Kidney (tissue), 22 donors: ENCODE data around the gene ZSCAN20. TPM values are rescaled to one million over a fixed set of nuclear protein-coding genes. Genes with fewer than 3 reads are reported as not detected.

Experiments used
- DNase-seq, 5 donors: peaks; one replicate each; pipeline ENCODE4 v3.0.0-alpha.2; 2013 to 2020
- FAIRE-seq: peaks from 2 replicates; lab custom pipeline; 2012; peaks lifted over from hg19 to GRCh38; lab: Jason Lieb, UNC
- H3K27ac ChIP-seq, 2 donors: one replicate each; pipeline ENCODE4 v1.7.0; 2013; ENCODE audit warnings: low read depth in 2 of 2, low read length in 2 of 2, inconsistent platforms in 1 of 2
- H3K27me3 ChIP-seq: one replicate; pipeline ENCODE4 v1.7.1; 2013; ENCODE audit warnings: low read length, inconsistent platforms; ENCODE audit not compliant: control insufficient read depth, insufficient read depth
- H3K36me3 ChIP-seq, 3 donors: one replicate each; pipeline versions ENCODE4 v1.7.0 to v1.7.1; 2013; ENCODE audit warnings: low read length in 3 of 3, control low read depth in 1 of 3, inconsistent platforms in 1 of 3; ENCODE audit not compliant: insufficient read depth in 3 of 3, control insufficient read depth in 2 of 3
- H3K4me1 ChIP-seq, 3 donors: one replicate each; pipeline versions ENCODE4 v1.7.0 to v1.7.1; 2013; ENCODE audit warnings: low read length in 3 of 3, inconsistent platforms in 1 of 3, low read depth in 1 of 3; ENCODE audit not compliant: control insufficient read depth in 2 of 3, insufficient read depth in 2 of 3
- H3K4me3 ChIP-seq, 3 donors: one replicate each; pipeline versions ENCODE4 v1.7.0 to v1.8.1; 2013; ENCODE audit warnings: low read length in 3 of 3, control low read depth in 1 of 3, inconsistent platforms in 1 of 3
- H3K9ac ChIP-seq, 3 donors: one replicate each; pipeline versions ENCODE4 v1.7.0 to v1.7.1; 2013; ENCODE audit warnings: low read length in 3 of 3, control low read depth in 1 of 3, inconsistent platforms in 1 of 3
- H3K9me3 ChIP-seq, 3 donors: one replicate each; pipeline versions ENCODE4 v1.7.0 to v1.7.1; 2013; ENCODE audit warnings: low read length in 3 of 3, control low read depth in 1 of 3, inconsistent platforms in 1 of 3; ENCODE audit not compliant: control insufficient read depth in 2 of 3, insufficient read depth in 1 of 3
- intact Hi-C: fragments of 100-400 bp; cut with DNase I; formaldehyde crosslinking; loops from one replicate; pipeline ENCODE4 v1.11.1; 2022
- long read RNA-seq, 10 donors: library from polyadenylated mRNA in 1 of 10; unstranded in 1 of 10; transcript quantifications; one replicate each; pipeline ENCODE4 v2.0.0 and lab custom pipeline, GENCODE V29; 2021 to 2026
- polyA plus RNA-seq: library from polyadenylated mRNA; stranded (reverse); fragments of 350-450 nt; fragmentation: Illumina TruSeq; extraction: RNeasy Lipid Tissue Mini Kit (QIAGEN cat#74804); gene quantifications from one replicate; pipeline ENCODE4 v1.2.3, GENCODE V29; 2014; ENCODE audit warnings: low read depth, low replicate concordance; ENCODE audit not compliant: insufficient read depth
- total RNA-seq: library from RNA; stranded (reverse); fragmentation: NEBNext Ultra II Directional; extraction: Animal tissue kit (Norgen Biotek cat#: 25700); gene quantifications from one replicate; pipeline ENCODE4 v1.2.1, GENCODE V29; 2021
- TF ChIP-seq, protein P1 (sequence below): IDR thresholded peaks from 3 replicates; pipeline ENCODE4 v1.5.1; 2012; ENCODE audit warnings: mild to moderate bottlenecking, moderate library complexity, borderline replicate concordance; ENCODE audit not compliant: insufficient read depth; ENCODE audit errors: extremely low read depth
- donor health status: control.
- donor health status: control.
- donor health status: control.
- donor health status: control.
- donor health status: control.
- donor health status: DM: yes; HTN: yes; CAD: no.
- donor health status: Normal renal cell carcinoma (clear cell type).

ZSCAN20 gene
- total RNA-seq (6.3 TPM), polyA plus RNA-seq (0.99 TPM)
- long read RNA-seq, donor 1, result 0 reads
- long read RNA-seq, donor 2, result 0 reads
- long read RNA-seq, donor 3, result 0 reads
- long read RNA-seq, donor 4, result 0 reads
- long read RNA-seq, donor 5, result 0 reads
- long read RNA-seq, donor 6, result 0 reads
- long read RNA-seq, donor 7, partial matches to known transcripts, result 0 of 2 reads
- long read RNA-seq, donor 7, other reads (novel, unspliced or antisense), result 2 of 2 reads
- long read RNA-seq, donor 8, result 0 reads
- long read RNA-seq, donor 9, result 0 reads
- long read RNA-seq, donor 10, result 0 reads

DNA sequence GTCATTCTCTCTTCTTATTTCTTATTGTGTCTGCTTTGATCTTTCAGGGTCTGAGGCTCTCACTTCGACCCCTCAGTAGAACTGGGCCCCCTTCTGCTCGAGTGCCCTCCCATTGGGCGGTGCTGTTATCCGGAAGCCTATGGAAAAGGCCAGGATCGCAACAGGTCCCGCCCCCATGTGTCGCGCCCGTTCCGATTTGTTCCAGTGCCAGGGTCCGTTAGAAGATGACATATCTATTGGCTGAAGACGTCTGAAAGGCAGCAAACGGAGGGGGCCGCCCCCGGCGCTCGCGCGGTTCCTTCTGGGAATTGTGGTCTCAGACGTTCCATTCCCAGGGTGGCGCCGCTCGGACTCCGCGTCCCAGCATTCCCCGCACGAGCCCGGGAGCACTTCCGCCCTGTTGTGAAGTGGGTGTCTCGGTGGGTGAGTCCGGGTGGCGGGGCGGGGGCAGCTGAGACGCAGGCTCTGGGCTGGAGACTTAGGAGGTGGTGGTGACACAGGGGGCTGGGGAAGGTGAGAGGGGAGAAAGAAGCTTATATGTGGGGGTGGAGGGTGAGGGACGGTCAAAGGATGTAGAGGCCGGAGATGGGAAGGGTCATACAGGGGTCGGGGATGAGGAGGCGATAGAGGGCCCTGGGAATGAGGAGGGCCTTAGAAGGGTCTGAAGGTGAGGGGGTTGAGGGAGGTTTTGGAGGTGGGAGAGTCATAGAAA, at the start of gene ZSCAN20:
Gene ZSCAN20, plus strand, starts transcription at position 377 of the 712 bp plus-strand sequence. CDS start 6,644 bp downstream, outside the sequence.
- Histone ChIP-seq H3K27ac (peak within 1 kb of the TSS in 1 of 2 donors; percentile 20), H3K36me3 (no peaks in the 10 kb centered on the region), H3K4me1 (peaks cover 3 to 11% (median 7%) of the 10 kb centered on the region in 3 donors), H3K9ac (peak within 1 kb of the TSS; percentile 46 to 74 (median 70)), H3K4me3 (peak within 1 kb of the TSS; percentile 71 to 79 (median 76)), H3K27me3 (no peaks in the 10 kb centered on the region), H3K9me3 (no peaks in the 10 kb centered on the region)
- intact Hi-C loops, result no loop called here
- TF ChIP-seq, protein P1, sequence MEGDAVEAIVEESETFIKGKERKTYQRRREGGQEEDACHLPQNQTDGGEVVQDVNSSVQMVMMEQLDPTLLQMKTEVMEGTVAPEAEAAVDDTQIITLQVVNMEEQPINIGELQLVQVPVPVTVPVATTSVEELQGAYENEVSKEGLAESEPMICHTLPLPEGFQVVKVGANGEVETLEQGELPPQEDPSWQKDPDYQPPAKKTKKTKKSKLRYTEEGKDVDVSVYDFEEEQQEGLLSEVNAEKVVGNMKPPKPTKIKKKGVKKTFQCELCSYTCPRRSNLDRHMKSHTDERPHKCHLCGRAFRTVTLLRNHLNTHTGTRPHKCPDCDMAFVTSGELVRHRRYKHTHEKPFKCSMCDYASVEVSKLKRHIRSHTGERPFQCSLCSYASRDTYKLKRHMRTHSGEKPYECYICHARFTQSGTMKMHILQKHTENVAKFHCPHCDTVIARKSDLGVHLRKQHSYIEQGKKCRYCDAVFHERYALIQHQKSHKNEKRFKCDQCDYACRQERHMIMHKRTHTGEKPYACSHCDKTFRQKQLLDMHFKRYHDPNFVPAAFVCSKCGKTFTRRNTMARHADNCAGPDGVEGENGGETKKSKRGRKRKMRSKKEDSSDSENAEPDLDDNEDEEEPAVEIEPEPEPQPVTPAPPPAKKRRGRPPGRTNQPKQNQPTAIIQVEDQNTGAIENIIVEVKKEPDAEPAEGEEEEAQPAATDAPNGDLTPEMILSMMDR, result no peak
- peak; percentile 90 for FAIRE-seq
- DNase-seq, result peak; percentile 98 to 99 (median 99)

DNA sequence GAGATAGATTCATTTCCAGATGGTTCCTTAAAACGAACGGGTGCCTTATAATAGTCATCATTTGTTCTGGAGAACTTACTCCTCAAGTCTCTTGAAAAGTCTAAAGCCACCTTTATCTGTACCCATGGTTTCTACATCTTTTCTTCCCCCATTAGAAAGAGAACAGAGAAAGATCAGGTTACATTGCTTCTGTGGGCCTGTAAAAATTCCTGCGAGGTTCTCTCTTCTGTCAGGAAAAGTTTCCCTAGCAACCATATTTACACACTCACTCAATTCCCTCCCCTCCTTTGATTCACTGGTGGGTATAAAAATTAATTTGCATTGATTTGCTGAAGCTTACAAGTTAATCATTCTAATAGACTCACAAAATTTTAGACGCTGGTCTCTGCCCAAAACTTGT, 48.2 kb upstream of the ZSCAN20 start:
- H3K36me3 ChIP-seq, result no peaks in the 10 kb centered on the region
- TF ChIP-seq, protein P1, result no peak
- peaks cover 0 to 5% (median 0%) of the 10 kb centered on the region in 3 donors for H3K4me1 ChIP-seq
- FAIRE-seq (no peak), DNase-seq (peak in 2 of 5 donors; percentile 57 to 64)
- no peaks in the 10 kb centered on the region for H3K9me3 ChIP-seq
- no peak overlapping the region for H3K27ac ChIP-seq
- H3K4me3 ChIP-seq, result no peak overlapping the region
- intact Hi-C loops, result no loop called here
- H3K9ac ChIP-seq, result no peak overlapping the region
- H3K27me3 ChIP-seq, result no peaks in the 10 kb centered on the region

DNA sequence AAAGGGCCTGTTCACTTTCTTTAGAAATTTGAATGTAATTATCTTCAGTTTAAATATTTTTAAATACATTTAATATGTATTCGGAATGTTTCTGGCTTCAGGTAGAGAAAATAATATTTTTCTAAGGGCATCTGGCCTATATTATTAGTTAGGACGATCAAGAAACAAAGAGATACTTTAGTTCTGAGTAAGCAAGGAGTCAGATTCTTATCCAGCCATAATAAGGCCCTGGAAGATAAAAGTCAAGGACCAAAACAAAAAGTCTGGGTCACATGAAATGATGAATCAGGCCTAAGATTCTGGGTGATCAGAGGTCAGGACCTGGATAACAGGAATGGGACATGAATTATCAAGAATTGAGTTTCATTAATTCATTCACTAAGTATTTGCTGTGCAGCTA, 47.8 kb upstream of the ZSCAN20 start:
- H3K9me3 ChIP-seq, result no peaks in the 10 kb centered on the region
- peaks cover 0 to 8% (median 0%) of the 10 kb centered on the region in 3 donors for H3K4me1 ChIP-seq
- FAIRE-seq (no peak), DNase-seq (no peak)
- TF ChIP-seq, protein P1, result no peak
- no peak overlapping the region for H3K27ac ChIP-seq
- intact Hi-C loops, result no loop called here
- no peak overlapping the region for H3K9ac ChIP-seq
- no peak overlapping the region for H3K4me3 ChIP-seq
- H3K36me3 ChIP-seq, result no peaks in the 10 kb centered on the region
- no peaks in the 10 kb centered on the region for H3K27me3 ChIP-seq
